Endothelial cell of hepatic sinusoid (primary cell): Measurements from ENCODE around the gene GCSAM.

Experiments used
- in situ Hi-C: cut with HindIII; loops from 2 replicates; pipeline ENCODE4 v1.10.0; 2017; ENCODE audit warnings: low sequenced_read_pairs

Gene GCSAM

GRCh38 chr3:112111785-112112402 lies 21.2 kb downstream of the GCSAM start:
- in situ Hi-C loops = no loop called here

- in situ Hi-C loops = no loop called here
Measured at GRCh38 chr3:112109322-112109721, 23.7 kb downstream of the GCSAM start.

DNA sequence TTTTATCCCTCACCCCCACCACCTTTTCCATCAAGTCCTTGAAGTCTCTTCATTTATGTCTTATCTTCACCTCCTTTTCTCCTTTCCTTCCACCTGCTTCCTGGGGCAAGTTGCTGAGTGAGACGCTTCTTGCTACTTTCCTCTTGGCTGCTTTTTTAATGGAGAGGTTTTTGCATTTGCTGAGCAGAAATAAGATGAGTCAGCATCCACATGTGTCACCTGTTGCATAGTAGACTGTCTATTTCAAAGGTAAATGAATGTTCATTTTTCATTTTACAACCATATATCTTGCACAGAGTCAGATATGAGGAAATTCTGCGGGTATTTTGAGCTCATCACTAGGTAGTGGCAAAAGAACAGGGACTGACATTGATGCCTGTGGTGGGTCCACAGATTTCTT lies 28.3 kb downstream of the GCSAM start:
- in situ Hi-C loops = no loop called here

- in situ Hi-C loops = no loop called here
Measured at GRCh38 chr3:112101916-112102315, 31.1 kb downstream of the GCSAM start.

GRCh38 chr3:112097378-112097777 lies 35.7 kb downstream of the GCSAM start:
- in situ Hi-C loops = no loop called here

GRCh38 chr3:112096176-112096575 lies 36.9 kb downstream of the GCSAM start:
- in situ Hi-C loops = no loop called here

GRCh38 chr3:112095731-112096130 lies 37.3 kb downstream of the GCSAM start:
- in situ Hi-C loops = no loop called here

DNA sequence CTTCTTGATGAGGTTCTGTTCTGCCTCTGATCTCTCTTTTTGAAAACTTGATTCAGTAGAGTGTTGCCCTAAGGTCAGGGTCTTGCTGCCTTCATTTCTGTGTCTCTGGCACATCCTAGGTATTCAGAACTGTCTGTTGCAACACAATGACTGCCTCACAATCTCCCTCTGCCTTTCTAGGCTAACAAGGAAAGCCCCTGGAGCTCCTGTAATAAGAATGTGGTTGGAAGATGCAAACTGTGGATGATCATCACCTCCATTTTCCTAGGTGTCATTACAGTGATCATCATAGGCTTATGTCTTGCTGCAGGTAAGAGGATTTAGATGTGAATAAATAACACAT lies 39.9 kb downstream of the GCSAM start:
- in situ Hi-C loops = no loop called here

DNA sequence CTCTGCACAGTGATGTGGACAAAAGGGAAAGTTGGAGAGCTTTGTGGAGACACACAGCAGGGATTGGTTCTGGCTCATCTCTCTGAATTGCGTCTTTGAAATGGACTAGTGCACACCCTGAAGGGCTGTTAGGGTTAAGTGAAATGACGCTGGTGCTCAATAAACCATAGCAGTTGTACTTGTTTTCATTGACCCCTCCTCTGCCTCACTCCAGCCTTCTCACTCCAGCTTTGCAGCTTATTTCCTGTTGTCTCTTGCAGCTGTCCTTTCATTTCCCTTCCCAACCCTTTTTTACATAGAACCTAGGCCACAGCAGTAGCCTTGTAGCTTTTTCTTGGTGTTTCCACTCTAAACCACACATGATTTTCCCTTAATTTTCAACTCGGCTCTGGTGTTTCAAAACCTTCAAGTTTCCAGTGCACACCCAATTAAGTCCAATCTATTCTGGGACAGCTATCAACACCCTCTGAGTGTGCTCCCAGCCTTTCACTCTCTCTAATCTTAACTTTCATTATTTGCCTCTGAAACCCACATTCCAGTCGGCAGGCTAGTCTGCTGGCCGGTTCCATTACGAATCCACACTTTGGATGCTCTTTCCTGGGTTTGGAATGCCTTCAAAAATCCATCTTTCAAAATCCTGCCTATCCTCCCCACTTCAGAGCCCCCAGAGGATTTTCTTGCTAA lies 40.4 kb downstream of the GCSAM start:
- in situ Hi-C loops = no loop called here

DNA sequence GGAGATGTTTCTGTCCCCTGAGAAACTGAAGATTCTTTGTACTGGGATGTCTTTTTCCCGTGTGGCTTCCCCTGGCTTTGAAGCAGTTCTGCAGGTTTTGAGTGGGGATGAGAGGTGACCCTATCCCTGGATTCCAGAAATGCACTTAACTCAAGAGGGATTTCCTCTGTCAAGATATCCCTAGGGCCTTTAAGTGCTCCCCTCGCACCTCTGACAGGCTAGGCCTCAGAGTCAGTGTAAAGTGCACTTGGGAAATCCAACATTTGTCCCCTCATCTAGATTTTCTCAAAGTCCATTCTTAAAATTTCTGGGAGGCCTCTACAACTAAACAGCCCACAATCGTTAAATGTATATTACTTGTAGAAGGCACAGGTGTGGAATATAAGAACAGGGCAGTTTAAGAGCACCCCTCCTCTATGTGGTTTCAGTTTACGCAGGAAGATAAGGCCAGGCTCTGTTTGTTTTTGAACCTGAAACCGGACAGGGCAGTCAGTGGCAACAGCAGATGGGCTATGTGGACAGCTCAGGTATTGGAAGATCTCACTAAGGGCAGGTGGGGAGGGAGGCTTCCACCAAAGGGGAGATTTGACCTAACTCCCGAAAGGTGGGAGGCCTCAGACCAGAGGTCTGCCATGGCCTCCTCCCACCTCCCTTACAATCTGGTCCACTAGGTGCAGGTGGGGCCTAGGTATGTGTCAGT lies 42.0 kb downstream of the GCSAM start:
- in situ Hi-C loops = no loop called here

GRCh38 chr3:112089956-112090886 lies 42.8 kb downstream of the GCSAM start:
- in situ Hi-C loops = no loop called here

DNA sequence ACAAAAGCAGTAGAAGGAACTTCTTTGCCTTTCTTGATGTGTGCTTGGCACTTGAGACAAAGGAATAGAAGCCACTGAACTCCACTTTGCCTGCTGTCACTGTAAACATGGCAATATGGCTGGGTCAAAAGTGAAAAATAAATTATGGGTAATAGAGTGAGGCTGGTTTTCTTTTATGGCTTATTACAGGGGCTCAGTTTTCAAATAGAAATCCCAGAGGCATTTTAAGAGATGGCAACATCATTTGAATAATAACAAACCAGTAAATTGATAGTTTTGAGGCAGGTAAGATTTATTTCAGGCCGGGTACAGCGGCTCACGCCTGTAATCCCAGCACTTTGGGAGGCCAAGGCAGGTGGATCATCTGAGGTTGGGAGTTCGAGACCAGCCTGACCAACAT lies 44.1 kb downstream of the GCSAM start:
- in situ Hi-C loops = no loop called here

- in situ Hi-C loops = no loop called here
Measured at GRCh38 chr3:112087746-112088145, 45.3 kb downstream of the GCSAM start.

- in situ Hi-C loops = no loop called here
Measured at GRCh38 chr3:112086875-112087524, 46.0 kb downstream of the GCSAM start.

- in situ Hi-C loops = no loop called here
Measured at GRCh38 chr3:112086076-112086854, 46.8 kb downstream of the GCSAM start, which contains the start of gene C3orf52. Gene C3orf52 (plus strand): TSS chr3:112086389. CDS start chr3:112086408, 19 bp downstream.

DNA sequence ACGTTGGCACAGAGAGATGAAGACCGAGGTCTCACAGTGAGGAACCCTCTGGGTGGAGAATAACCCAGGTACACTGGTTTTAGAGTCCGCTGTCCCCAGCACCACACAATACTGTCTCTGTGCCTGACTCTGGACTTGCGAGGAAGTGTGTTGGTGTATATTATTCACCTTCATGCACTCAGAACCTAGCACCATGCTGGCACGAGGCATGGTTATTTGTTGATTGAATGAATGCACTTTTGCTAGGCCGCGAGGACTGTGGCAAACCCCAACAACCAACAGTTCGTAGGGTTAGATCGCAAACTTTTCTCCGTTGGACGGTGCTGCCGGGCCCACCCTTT lies 47.3 kb downstream of the GCSAM start:
- in situ Hi-C loops = no loop called here

GRCh38 chr3:112084980-112085705 lies 47.9 kb downstream of the GCSAM start:
- in situ Hi-C loops = no loop called here

GRCh38 chr3:112083239-112083638 lies 49.8 kb downstream of the GCSAM start:
- in situ Hi-C loops = no loop called here
